OCI-LY7 (cell line): ENCODE results near the gene NSUN7. TPM values are rescaled to one million over a fixed set of nuclear protein-coding genes. Genes with fewer than 3 reads are reported as not detected.

ENCODE experiments used
- BruUV-seq: library from RNA; stranded (reverse); fragments of 400-500 nt; replicated peaks from 2 replicates; lab custom pipeline; 2021; lab: Mats Ljungman, UMichigan
- CTCF ChIA-PET: fragments of 300-600 bp; sonication (Branson Sonifier 250); formaldehyde crosslinking; loops from one replicate; lab custom pipeline; 2022; ENCODE audit warnings: antibody characterized with exemption; ENCODE audit not compliant: unreplicated experiment; lab: Charles Lee
- POLR2A ChIA-PET: fragments of 300-600 bp; sonication (Branson Sonifier 250); formaldehyde crosslinking; loops from one replicate; lab custom pipeline; 2022; ENCODE audit warnings: antibody characterized with exemption; lab: Charles Lee
- DNase-seq: peaks from one replicate; pipeline ENCODE4 v3.0.0-alpha.2; 2015; ENCODE audit warnings: low spot score
- H2AFZ ChIP-seq: fragments of 200-600 bp; sonication (generic), shearing (Covaris generic); 2 replicates; pipeline ENCODE4 v1.6.1; 2014; ENCODE audit warnings: mild to moderate bottlenecking, antibody characterized with exemption, low read length, moderate library complexity
- H3K27ac ChIP-seq: fragments of 200-600 bp; sonication (generic); 2 replicates; pipeline ENCODE4 v1.5.1; 2014; ENCODE audit warnings: mixed run types, low read depth, mild to moderate bottlenecking, moderate library complexity, low read length, inconsistent platforms; ENCODE audit not compliant: poor library complexity, severe bottlenecking
- H3K36me3 ChIP-seq: fragments of 200-600 bp; sonication (generic); 2 replicates; pipeline ENCODE4 v1.6.1; 2014; ENCODE audit warnings: mild to moderate bottlenecking, antibody characterized with exemption, low read length, moderate library complexity, mixed read lengths; ENCODE audit not compliant: insufficient read depth
- H3K4me1 ChIP-seq: fragments of 200-600 bp; sonication (generic); 2 replicates; pipeline ENCODE4 v1.5.1; 2014; ENCODE audit warnings: mild to moderate bottlenecking, low read length; ENCODE audit not compliant: insufficient read depth, poor library complexity, severe bottlenecking
- H3K4me2 ChIP-seq: fragments of 200-600 bp; sonication (generic); 2 replicates; pipeline ENCODE4 v1.6.1; 2014; ENCODE audit warnings: mild to moderate bottlenecking, low read length
- H3K4me3 ChIP-seq: fragments of 200-600 bp; sonication (generic); 2 replicates; pipeline ENCODE4 v1.5.1; 2014; ENCODE audit warnings: mild to moderate bottlenecking, low read depth, low read length; ENCODE audit not compliant: poor library complexity, severe bottlenecking
- H3K79me2 ChIP-seq: fragments of 200-600 bp; sonication (generic); 2 replicates; pipeline ENCODE4 v1.6.1; 2016; ENCODE audit warnings: low read depth, mild to moderate bottlenecking, low read length, moderate library complexity, mixed read lengths; ENCODE audit not compliant: insufficient read depth
- H3K9me2 ChIP-seq: fragments of 200-600 bp; sonication (generic); 2 replicates; pipeline ENCODE4 v1.6.1; 2016; ENCODE audit warnings: mild to moderate bottlenecking, low read length, mixed read lengths; ENCODE audit not compliant: insufficient read depth
- H3K9me3 ChIP-seq: fragments of 200-600 bp; sonication (generic); 2 replicates; pipeline ENCODE4 v1.6.1; 2014; ENCODE audit warnings: mild to moderate bottlenecking, mixed run types, low read length, mixed read lengths
- H4K20me1 ChIP-seq: fragments of 200-600 bp; sonication (generic); 2 replicates; pipeline ENCODE4 v1.6.1; 2014; ENCODE audit warnings: mild to moderate bottlenecking, antibody characterized with exemption, low read length, moderate library complexity, mixed read lengths; ENCODE audit not compliant: insufficient read depth
- EZH2phosphoT487 ChIP-seq: fragments of 200-600 bp; sonication (generic); IDR thresholded peaks from 2 replicates; pipeline ENCODE4 v1.6.1; 2018; ENCODE audit warnings: low read depth, borderline replicate concordance, mild to moderate bottlenecking, mixed run types, antibody characterized with exemption, low read length, moderate library complexity, mixed read lengths
- intact Hi-C: fragments of 100-400 bp; cut with micrococcal nuclease; formaldehyde crosslinking; loops from one replicate; pipeline ENCODE4 v1.10.0; 2022; ENCODE audit not compliant: unreplicated experiment
- total RNA-seq, 2 experiments: library from RNA; depleted of rRNA in 1 of 2; stranded (reverse); fragments of >200 nt in 1 of 2; shearing (Covaris generic) in 1 of 2; gene quantifications; 2 replicates each; pipeline ENCODE4 v1.2.3, GENCODE V29; 2014 to 2022
- TF ChIP-seq, protein P1 (sequence below): fragments of 200-600 bp; sonication (generic); conservative IDR thresholded peaks from 2 replicates; pipeline ENCODE4 v1.5.1; 2014; ENCODE audit warnings: mild to moderate bottlenecking, antibody characterized with exemption, low read length, moderate library complexity, mixed read lengths

Gene NSUN7
- total RNA-seq, 2 experiments from 2014 or later: 0.13 TPM; not detected in 1

DNA sequence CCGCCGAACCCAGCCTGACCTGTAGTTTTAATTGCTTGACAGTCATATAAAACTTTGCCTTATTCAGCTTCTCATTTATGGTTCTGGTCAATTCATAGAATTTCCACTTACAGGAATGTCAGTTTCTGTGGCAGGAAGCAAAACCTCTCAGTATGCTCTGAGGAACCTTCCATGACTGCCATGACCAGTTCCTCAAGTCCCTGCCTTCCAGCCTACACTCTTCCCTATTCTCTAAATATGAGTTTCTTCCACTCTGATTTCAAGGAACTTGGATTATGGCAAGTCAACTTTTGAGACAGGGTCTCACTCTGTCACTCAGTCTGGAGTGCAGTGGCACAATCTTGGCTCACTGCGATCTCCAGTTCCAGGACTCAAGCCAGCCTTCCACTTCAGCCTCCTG, 26.0 kb upstream of the NSUN7 start:
- ChIA-PET CTCF (no interaction called here), POLR2A (no interaction called here)
- Histone ChIP-seq H4K20me1 (no peaks in the 10 kb centered on the region), H3K27ac (no peak overlapping the region), H2AFZ (no peak overlapping the region), H3K4me3 (no peak overlapping the region), H3K4me1 (peaks cover 8% of the 10 kb centered on the region), H3K36me3 (no peaks in the 10 kb centered on the region), H3K9me3 (no peaks in the 10 kb centered on the region), H3K9me2 (no peaks in the 10 kb centered on the region), H3K4me2 (no peak overlapping the region), H3K79me2 (no peaks in the 10 kb centered on the region)
- no peak for DNase-seq
- TF ChIP-seq, protein P1, sequence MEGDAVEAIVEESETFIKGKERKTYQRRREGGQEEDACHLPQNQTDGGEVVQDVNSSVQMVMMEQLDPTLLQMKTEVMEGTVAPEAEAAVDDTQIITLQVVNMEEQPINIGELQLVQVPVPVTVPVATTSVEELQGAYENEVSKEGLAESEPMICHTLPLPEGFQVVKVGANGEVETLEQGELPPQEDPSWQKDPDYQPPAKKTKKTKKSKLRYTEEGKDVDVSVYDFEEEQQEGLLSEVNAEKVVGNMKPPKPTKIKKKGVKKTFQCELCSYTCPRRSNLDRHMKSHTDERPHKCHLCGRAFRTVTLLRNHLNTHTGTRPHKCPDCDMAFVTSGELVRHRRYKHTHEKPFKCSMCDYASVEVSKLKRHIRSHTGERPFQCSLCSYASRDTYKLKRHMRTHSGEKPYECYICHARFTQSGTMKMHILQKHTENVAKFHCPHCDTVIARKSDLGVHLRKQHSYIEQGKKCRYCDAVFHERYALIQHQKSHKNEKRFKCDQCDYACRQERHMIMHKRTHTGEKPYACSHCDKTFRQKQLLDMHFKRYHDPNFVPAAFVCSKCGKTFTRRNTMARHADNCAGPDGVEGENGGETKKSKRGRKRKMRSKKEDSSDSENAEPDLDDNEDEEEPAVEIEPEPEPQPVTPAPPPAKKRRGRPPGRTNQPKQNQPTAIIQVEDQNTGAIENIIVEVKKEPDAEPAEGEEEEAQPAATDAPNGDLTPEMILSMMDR: no peak
- no peak for TF ChIP-seq EZH2phosphoT487
- no TSS peak for BruUV-seq
- intact Hi-C loops: loop anchor here (5.0 kb wide), 1 partner anchor 666 kb away; the partner anchor contains the start of gene N4BP2

DNA sequence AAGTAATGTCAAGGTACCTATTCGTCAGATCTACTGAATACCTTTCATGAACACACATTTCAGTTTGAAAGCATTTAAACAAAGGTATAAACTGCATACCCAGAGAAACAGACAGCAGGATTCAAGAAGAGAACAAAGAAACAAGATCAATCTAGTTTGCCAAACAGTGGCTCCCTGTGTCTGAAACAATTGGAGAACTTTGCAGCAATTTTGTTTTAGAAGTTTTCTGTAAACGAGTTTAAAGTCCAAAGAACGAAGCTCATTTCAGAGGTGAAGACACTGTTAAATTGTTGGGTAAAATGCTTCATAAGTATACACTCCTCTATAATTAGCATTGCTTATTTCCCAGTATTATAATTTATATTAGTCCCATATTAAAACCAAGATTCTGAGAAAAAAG, 21.4 kb upstream of the NSUN7 start:
- ChIA-PET CTCF (no interaction called here), POLR2A (interaction anchor here (0.6 kb wide), 1 partner anchor 390 kb away, joined by 3 read pairs; no protein-coding TSS in a partner anchor)
- Histone ChIP-seq H3K4me1 (no peaks in the 10 kb centered on the region), H3K9me2 (no peaks in the 10 kb centered on the region), H3K4me3 (no peak overlapping the region), H3K9me3 (no peaks in the 10 kb centered on the region), H3K4me2 (no peak overlapping the region), H3K79me2 (no peaks in the 10 kb centered on the region), H2AFZ (no peak overlapping the region), H4K20me1 (no peaks in the 10 kb centered on the region), H3K27ac (no peak overlapping the region), H3K36me3 (no peaks in the 10 kb centered on the region)
- no peak for DNase-seq
- no TSS peak for BruUV-seq
- intact Hi-C loops: no loop called here
- no peak for TF ChIP-seq EZH2phosphoT487
- TF ChIP-seq, protein P1: no peak

DNA sequence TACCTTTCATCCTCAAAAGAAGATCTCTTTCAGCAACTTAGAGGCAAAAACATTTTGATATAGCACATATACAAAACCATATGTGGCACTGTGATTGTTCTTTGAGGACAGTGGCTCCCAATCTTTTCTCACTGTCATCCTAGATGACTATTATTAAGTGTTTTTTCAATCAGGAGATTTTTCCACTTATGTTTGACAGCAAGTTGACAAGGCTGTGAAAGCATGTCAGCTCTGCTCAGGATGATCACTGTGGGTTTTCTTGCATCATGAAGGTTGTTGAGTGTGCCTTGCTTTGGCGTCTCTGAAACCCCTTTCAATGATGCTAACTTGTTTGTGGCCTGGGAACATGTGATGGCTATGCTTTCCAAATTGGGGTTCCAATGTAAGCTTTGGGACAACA, 20.2 kb upstream of the NSUN7 start:
- H3K27ac ChIP-seq: no peak overlapping the region
- BruUV-seq: no TSS peak

More for the DNA sequence above, 20.2 kb upstream of the NSUN7 start:
- no peaks in the 10 kb centered on the region for H3K9me2 ChIP-seq
- H3K36me3 ChIP-seq: no peaks in the 10 kb centered on the region
- no peak overlapping the region for H3K4me2 ChIP-seq
- DNase-seq: no peak
- TF ChIP-seq EZH2phosphoT487: no peak
- TF ChIP-seq, protein P1: no peak
- no peak overlapping the region for H2AFZ ChIP-seq
- intact Hi-C loops: no loop called here
- ChIA-PET POLR2A (interaction anchor here (0.6 to 0.9 kb wide), 3 partner anchors 77 to 305 kb away, joined by 3 to 4 read pairs (median 3); no protein-coding TSS in a partner anchor), CTCF (no interaction called here)
- no peaks in the 10 kb centered on the region for H3K79me2 ChIP-seq
- no peaks in the 10 kb centered on the region for H3K4me1 ChIP-seq
- no peaks in the 10 kb centered on the region for H3K9me3 ChIP-seq
- H4K20me1 ChIP-seq: no peaks in the 10 kb centered on the region
- H3K4me3 ChIP-seq: no peak overlapping the region
